HL-60 (cell line): ENCODE measurements around the gene BTBD3.

Experiments
- DNase-seq, 2 experiments: peaks; one replicate each; pipeline ENCODE4 v3.0.0-alpha.2; 2010 to 2020; ENCODE audit warnings: low read depth in 1 of 2, low spot score in 1 of 2
- H3K27ac ChIP-seq: fragments of 250-450 bp; sonication (Bioruptor Pico); replicated peaks from 2 replicates; pipeline ENCODE4 v1.5.1; 2020; ENCODE audit warnings: mild to moderate bottlenecking, moderate library complexity
- H3K27me3 ChIP-seq: fragments of 250-450 bp; sonication (Bioruptor Pico); 2 replicates; pipeline ENCODE4 v1.5.1; 2021; ENCODE audit warnings: mild to moderate bottlenecking, moderate library complexity; ENCODE audit not compliant: insufficient read depth, poor library complexity, severe bottlenecking
- H3K4me3 ChIP-seq: replicated peaks from 2 replicates; pipeline ENCODE4 v1.5.1; 2011; ENCODE audit warnings: mild to moderate bottlenecking, control low read depth, low read length; ENCODE audit not compliant: insufficient read depth
- CTCF ChIP-seq: IDR thresholded peaks from one replicate; pipeline ENCODE4 v1.5.1; 2011; ENCODE audit warnings: low read length, control low read depth, inconsistent platforms; ENCODE audit not compliant: insufficient read depth
- GABPA ChIP-seq: IDR thresholded peaks from 2 replicates; pipeline ENCODE4 v1.6.1; 2012; ENCODE audit warnings: low read depth
- POLR2AphosphoS5 ChIP-seq: IDR thresholded peaks from 2 replicates; pipeline ENCODE4 v1.6.1; 2012; ENCODE audit warnings: low read depth
- SPI1 ChIP-seq: IDR thresholded peaks from 2 replicates; pipeline ENCODE4 v1.6.1; 2012; ENCODE audit warnings: low read depth, mild to moderate bottlenecking, borderline replicate concordance
- TF ChIP-seq, protein P1 (sequence below): IDR thresholded peaks from 2 replicates; pipeline ENCODE4 v1.6.1; 2012; ENCODE audit warnings: low read depth; ENCODE audit not compliant: insufficient replicate concordance

BTBD3 gene

DNA sequence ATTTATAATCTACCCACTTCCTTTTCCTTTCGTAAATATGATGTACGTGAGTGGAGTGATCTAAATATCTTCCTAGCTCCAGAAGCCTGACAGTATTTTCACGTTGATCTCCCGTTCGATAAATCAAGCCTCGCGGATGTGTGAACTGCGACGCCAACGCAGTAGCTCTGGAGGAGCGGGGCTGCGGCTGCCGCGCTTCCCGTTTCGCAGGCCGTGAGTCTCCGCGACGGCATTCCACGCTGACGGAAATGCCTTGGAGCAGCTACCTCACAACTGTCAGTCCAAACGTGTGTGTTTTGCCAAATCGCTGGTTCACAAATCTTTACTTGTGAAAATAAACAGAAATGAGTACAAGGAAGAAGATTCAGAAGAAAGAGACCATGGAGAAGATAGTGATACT lies 41.2 kb downstream of the BTBD3 start:
- TF ChIP-seq SPI1 (no peak), GABPA (no peak), CTCF (no peak), POLR2AphosphoS5 (no peak)
- TF ChIP-seq, protein P1, sequence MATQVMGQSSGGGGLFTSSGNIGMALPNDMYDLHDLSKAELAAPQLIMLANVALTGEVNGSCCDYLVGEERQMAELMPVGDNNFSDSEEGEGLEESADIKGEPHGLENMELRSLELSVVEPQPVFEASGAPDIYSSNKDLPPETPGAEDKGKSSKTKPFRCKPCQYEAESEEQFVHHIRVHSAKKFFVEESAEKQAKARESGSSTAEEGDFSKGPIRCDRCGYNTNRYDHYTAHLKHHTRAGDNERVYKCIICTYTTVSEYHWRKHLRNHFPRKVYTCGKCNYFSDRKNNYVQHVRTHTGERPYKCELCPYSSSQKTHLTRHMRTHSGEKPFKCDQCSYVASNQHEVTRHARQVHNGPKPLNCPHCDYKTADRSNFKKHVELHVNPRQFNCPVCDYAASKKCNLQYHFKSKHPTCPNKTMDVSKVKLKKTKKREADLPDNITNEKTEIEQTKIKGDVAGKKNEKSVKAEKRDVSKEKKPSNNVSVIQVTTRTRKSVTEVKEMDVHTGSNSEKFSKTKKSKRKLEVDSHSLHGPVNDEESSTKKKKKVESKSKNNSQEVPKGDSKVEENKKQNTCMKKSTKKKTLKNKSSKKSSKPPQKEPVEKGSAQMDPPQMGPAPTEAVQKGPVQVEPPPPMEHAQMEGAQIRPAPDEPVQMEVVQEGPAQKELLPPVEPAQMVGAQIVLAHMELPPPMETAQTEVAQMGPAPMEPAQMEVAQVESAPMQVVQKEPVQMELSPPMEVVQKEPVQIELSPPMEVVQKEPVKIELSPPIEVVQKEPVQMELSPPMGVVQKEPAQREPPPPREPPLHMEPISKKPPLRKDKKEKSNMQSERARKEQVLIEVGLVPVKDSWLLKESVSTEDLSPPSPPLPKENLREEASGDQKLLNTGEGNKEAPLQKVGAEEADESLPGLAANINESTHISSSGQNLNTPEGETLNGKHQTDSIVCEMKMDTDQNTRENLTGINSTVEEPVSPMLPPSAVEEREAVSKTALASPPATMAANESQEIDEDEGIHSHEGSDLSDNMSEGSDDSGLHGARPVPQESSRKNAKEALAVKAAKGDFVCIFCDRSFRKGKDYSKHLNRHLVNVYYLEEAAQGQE, result no peak
- Histone ChIP-seq H3K4me3 (no peak overlapping the region), H3K27me3 (no peaks in the 10 kb centered on the region), H3K27ac (no peak overlapping the region)
- no peak for DNase-seq

GRCh38 chr20:11965602-11966001 lies 47.9 kb downstream of the BTBD3 start:
- H3K27ac ChIP-seq, result no peak overlapping the region
- DNase-seq, result no peak
- no peaks in the 10 kb centered on the region for H3K27me3 ChIP-seq
- H3K4me3 ChIP-seq, result no peak overlapping the region
- TF ChIP-seq, protein P1, result no peak
- no peak for TF ChIP-seq SPI1
- TF ChIP-seq CTCF, result no peak
- no peak for TF ChIP-seq POLR2AphosphoS5
- TF ChIP-seq GABPA, result no peak

- no peaks in the 10 kb centered on the region for H3K27me3 ChIP-seq
- no peak overlapping the region for H3K4me3 ChIP-seq
- TF ChIP-seq CTCF (no peak), POLR2AphosphoS5 (no peak), GABPA (no peak), SPI1 (no peak)
- TF ChIP-seq, protein P1, result no peak
- no peak overlapping the region for H3K27ac ChIP-seq
- DNase-seq, result no peak
Observed at GRCh38 chr20:11966186-11966585, 48.5 kb downstream of the BTBD3 start.
